ENCODE results near the gene SNX6.
"Not testable (repeated sequence)": the region's sequence is repeated elsewhere in the genome, so short reads cannot be mapped to it uniquely, and the experiment has no call there.

DNA sequence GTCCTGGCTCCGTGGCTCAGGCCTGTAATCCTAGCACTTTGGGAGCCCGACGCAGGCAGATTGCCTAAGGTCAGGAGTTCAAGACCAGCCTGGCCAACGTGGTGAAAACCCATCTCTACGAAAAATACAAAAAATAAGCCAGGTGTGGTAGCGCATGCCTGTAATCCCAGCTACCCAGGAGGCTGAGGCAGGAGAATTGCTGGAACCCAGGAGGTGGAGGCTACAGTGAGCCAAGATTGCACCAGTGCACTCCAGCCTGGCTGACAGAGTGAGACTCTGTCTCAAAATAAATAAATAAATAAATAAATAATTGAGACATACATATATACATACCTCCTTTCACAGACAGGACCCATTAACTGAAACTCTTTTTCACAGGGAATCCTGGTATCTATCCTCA is 91.9 kb downstream of the SNX6 start:
- not testable (repeated sequence) for TF ChIP-seq OTX1 (CRISPR knock-in tag; IDR thresholded peaks at IDR 0.05); TARDBP (IDR thresholded peaks at IDR 0.05); POLR2AphosphoS5 (IDR thresholded peaks at IDR 0.05; ENCODE audit: control insufficient read depth, insufficient read depth, low read depth, low read length); RBBP5 (IDR thresholded peaks at IDR 0.05; ENCODE audit: borderline replicate concordance, insufficient read depth, low read length, poor library complexity, severe bottlenecking); GABPB1 (CRISPR knock-in tag; IDR thresholded peaks at IDR 0.05); MAFF (IDR thresholded peaks at IDR 0.05; ENCODE audit: low read length); POLR3A (IDR thresholded peaks at IDR 0.05; ENCODE audit: borderline replicate concordance, extremely low read depth, insufficient read depth, insufficient read length); FOXJ3 (CRISPR knock-in tag; IDR thresholded peaks at IDR 0.05)
- TF ChIP-seq, protein P1, sequence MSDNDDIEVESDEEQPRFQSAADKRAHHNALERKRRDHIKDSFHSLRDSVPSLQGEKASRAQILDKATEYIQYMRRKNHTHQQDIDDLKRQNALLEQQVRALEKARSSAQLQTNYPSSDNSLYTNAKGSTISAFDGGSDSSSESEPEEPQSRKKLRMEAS (CRISPR knock-in tag; IDR thresholded peaks at IDR 0.05) = not testable (repeated sequence)
- TF ChIP-seq, protein P2, sequence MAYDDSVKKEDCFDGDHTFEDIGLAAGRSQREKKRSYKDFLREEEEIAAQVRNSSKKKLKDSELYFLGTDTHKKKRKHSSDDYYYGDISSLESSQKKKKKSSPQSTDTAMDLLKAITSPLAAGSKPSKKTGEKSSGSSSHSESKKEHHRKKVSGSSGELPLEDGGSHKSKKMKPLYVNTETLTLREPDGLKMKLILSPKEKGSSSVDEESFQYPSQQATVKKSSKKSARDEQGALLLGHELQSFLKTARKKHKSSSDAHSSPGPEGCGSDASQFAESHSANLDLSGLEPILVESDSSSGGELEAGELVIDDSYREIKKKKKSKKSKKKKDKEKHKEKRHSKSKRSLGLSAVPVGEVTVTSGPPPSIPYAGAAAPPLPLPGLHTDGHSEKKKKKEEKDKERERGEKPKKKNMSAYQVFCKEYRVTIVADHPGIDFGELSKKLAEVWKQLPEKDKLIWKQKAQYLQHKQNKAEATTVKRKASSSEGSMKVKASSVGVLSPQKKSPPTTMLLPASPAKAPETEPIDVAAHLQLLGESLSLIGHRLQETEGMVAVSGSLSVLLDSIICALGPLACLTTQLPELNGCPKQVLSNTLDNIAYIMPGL (CRISPR knock-in tag; IDR thresholded peaks at IDR 0.05) = not testable (repeated sequence)
- TF ChIP-seq, protein P3, sequence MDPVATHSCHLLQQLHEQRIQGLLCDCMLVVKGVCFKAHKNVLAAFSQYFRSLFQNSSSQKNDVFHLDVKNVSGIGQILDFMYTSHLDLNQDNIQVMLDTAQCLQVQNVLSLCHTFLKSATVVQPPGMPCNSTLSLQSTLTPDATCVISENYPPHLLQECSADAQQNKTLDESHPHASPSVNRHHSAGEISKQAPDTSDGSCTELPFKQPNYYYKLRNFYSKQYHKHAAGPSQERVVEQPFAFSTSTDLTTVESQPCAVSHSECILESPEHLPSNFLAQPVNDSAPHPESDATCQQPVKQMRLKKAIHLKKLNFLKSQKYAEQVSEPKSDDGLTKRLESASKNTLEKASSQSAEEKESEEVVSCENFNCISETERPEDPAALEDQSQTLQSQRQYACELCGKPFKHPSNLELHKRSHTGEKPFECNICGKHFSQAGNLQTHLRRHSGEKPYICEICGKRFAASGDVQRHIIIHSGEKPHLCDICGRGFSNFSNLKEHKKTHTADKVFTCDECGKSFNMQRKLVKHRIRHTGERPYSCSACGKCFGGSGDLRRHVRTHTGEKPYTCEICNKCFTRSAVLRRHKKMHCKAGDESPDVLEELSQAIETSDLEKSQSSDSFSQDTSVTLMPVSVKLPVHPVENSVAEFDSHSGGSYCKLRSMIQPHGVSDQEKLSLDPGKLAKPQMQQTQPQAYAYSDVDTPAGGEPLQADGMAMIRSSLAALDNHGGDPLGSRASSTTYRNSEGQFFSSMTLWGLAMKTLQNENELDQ (CRISPR knock-in tag; IDR thresholded peaks at IDR 0.05; ENCODE audit: borderline replicate concordance) = not testable (repeated sequence)
- TF ChIP-seq, protein P4, sequence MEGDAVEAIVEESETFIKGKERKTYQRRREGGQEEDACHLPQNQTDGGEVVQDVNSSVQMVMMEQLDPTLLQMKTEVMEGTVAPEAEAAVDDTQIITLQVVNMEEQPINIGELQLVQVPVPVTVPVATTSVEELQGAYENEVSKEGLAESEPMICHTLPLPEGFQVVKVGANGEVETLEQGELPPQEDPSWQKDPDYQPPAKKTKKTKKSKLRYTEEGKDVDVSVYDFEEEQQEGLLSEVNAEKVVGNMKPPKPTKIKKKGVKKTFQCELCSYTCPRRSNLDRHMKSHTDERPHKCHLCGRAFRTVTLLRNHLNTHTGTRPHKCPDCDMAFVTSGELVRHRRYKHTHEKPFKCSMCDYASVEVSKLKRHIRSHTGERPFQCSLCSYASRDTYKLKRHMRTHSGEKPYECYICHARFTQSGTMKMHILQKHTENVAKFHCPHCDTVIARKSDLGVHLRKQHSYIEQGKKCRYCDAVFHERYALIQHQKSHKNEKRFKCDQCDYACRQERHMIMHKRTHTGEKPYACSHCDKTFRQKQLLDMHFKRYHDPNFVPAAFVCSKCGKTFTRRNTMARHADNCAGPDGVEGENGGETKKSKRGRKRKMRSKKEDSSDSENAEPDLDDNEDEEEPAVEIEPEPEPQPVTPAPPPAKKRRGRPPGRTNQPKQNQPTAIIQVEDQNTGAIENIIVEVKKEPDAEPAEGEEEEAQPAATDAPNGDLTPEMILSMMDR (IDR thresholded peaks at IDR 0.05 in 2 of 3, conservative IDR thresholded peaks at IDR 0.05 in 1 of 3; ENCODE audit: insufficient read depth in 2 of 3, low read depth in 1 of 3, low read length in 3 of 3) = not testable (repeated sequence)
- TF ChIP-seq, protein P5, sequence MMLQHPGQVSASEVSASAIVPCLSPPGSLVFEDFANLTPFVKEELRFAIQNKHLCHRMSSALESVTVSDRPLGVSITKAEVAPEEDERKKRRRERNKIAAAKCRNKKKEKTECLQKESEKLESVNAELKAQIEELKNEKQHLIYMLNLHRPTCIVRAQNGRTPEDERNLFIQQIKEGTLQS (IDR thresholded peaks at IDR 0.05) = not testable (repeated sequence)
- TF ChIP-seq, protein P5 (CRISPR knock-in tag; conservative IDR thresholded peaks at IDR 0.05) = not testable (repeated sequence)

All from K562 (cell line).